Cardiac muscle cell (in vitro differentiated cells and primary cell): ENCODE measurements around the gene MYO3B. TPM values are rescaled to one million over a fixed set of nuclear protein-coding genes. Genes with fewer than 3 reads are reported as not detected.

ENCODE experiments used
- DNase-seq, 2 donors: peaks; one replicate each; pipeline versions ENCODE4 v3.0.0 to v3.0.0-alpha.2; 2010 to 2017; ENCODE audit warnings: low read depth in 1 of 2, low spot score in 1 of 2
- H3K27ac ChIP-seq: fragments of 200-600 bp; sonication (generic); 2 replicates; pipeline ENCODE4 v1.5.1; 2016
- H3K27me3 ChIP-seq: fragments of 200-600 bp; sonication (generic); 2 replicates; pipeline ENCODE4 v1.6.0; 2016; ENCODE audit warnings: control low read depth
- H3K36me3 ChIP-seq: fragments of 200-600 bp; sonication (generic); 2 replicates; pipeline ENCODE4 v1.5.1; 2016; ENCODE audit warnings: control low read depth
- H3K4me1 ChIP-seq: fragments of 200-600 bp; sonication (generic); 2 replicates; pipeline ENCODE4 v1.8.1; 2017; ENCODE audit warnings: low read depth, mild to moderate bottlenecking, mixed run types
- H3K4me3 ChIP-seq: fragments of 200-600 bp; sonication (generic); 2 replicates; pipeline ENCODE4 v1.5.1; 2016; ENCODE audit warnings: mild to moderate bottlenecking
- H3K9me3 ChIP-seq: fragments of 200-600 bp; sonication (generic); 2 replicates; pipeline ENCODE4 v1.5.1; 2017; ENCODE audit warnings: low read depth, mild to moderate bottlenecking, control low read depth
- polyA plus RNA-seq: library from polyadenylated mRNA; unstranded; fragments of >200 nt; fragmentation: Nextera tagmentation; extraction: Ambion mirVana; gene quantifications from 2 replicates; pipeline ENCODE4 v1.2.1, GENCODE V29; 2016
- total RNA-seq: library from RNA; depleted of rRNA; stranded (reverse); fragments of >200 nt; gene quantifications from 2 replicates; pipeline ENCODE4 v1.2.3, GENCODE V29; 2016
- TF ChIP-seq, protein P1 (sequence below): IDR thresholded peaks from 2 replicates; pipeline ENCODE4 v1.5.1; 2012; ENCODE audit warnings: low read depth, mild to moderate bottlenecking, low read length

MYO3B gene
- total and polyA plus RNA-seq, 2 experiments from 2014 or later = not detected

DNA sequence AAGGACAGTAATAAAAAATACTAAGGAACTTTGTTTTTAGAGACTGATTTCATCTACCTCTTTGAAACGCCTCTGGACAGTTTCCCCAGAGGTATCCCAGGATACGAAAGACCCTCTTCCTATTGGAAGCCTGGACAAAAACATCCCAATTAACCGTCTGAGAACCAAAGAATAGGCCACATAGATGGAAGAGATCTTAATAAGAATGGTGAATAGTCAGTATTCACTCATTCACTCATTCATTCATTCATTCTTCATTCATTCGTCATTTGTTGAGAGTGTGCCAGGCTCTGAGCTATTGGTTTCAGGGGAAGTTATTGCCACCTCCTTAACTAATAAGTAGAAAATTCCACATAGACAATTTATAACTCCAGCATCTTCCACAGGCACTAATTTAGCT is 464.0 kb downstream of the MYO3B start:
- Histone ChIP-seq H3K4me3 (no peak overlapping the region), H3K9me3 (no peaks in the 10 kb centered on the region), H3K36me3 (no peaks in the 10 kb centered on the region), H3K27ac (no peak overlapping the region), H3K4me1 (peaks cover 6% of the 10 kb centered on the region), H3K27me3 (no peaks in the 10 kb centered on the region)
- TF ChIP-seq, protein P1, sequence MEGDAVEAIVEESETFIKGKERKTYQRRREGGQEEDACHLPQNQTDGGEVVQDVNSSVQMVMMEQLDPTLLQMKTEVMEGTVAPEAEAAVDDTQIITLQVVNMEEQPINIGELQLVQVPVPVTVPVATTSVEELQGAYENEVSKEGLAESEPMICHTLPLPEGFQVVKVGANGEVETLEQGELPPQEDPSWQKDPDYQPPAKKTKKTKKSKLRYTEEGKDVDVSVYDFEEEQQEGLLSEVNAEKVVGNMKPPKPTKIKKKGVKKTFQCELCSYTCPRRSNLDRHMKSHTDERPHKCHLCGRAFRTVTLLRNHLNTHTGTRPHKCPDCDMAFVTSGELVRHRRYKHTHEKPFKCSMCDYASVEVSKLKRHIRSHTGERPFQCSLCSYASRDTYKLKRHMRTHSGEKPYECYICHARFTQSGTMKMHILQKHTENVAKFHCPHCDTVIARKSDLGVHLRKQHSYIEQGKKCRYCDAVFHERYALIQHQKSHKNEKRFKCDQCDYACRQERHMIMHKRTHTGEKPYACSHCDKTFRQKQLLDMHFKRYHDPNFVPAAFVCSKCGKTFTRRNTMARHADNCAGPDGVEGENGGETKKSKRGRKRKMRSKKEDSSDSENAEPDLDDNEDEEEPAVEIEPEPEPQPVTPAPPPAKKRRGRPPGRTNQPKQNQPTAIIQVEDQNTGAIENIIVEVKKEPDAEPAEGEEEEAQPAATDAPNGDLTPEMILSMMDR = no peak
- DNase-seq = no peak

DNA sequence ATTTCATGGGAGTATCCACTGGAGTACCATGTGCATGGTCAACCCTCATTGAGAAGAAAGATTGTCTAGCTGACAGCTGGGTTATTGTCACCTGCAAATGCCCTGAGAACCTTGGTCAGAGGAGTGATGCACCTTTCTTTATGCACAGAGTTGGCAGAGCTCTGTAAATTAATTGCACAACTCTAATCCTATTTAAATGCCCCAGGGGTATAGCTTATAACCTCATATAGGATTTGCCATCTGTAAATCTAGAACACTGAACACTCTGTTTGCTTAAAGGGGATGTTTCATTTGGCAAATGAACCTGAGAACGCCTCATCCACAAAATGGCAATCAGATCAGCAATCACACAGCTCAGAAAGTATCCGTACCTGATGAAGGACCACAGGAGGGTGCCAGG is 465.4 kb downstream of the MYO3B start:
- Histone ChIP-seq H3K36me3 (no peaks in the 10 kb centered on the region), H3K27me3 (no peaks in the 10 kb centered on the region), H3K27ac (no peak overlapping the region), H3K4me3 (no peak overlapping the region), H3K9me3 (no peaks in the 10 kb centered on the region), H3K4me1 (peaks cover 6% of the 10 kb centered on the region)
- DNase-seq = no peak
- TF ChIP-seq, protein P1 = no peak

DNA sequence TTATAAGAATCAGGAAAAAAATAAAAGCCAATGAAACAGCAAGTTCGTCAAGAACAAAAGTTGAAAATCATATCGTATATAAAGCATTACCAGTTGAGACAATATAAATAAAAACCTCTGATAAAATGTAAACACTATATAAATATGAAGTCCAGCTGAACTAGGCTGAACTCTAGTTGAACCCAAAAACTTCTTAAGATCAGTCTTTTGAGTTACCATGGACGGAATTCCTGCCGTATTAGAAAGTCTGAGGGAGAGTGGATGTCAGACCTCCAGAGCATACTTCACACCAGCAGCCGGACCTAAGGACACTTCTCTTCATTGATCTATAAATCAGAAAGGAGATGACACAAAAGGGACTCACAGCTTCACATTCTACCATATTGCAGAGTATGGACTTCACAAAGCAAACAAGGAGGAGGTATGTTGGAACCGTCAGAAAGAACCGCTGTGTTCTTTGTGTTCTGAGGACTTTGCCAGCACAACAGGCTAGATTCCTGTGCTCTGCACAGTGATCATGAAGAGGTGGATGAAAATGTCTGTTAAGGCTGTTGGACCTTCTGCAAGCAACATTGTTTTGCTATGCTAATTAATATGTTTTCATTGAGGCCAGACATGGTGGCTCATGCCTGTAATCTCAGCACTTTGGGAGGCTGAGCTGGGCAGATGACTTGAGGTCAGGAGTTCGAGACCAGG is 469.9 kb downstream of the MYO3B start:
- DNase-seq = no peak

DNA sequence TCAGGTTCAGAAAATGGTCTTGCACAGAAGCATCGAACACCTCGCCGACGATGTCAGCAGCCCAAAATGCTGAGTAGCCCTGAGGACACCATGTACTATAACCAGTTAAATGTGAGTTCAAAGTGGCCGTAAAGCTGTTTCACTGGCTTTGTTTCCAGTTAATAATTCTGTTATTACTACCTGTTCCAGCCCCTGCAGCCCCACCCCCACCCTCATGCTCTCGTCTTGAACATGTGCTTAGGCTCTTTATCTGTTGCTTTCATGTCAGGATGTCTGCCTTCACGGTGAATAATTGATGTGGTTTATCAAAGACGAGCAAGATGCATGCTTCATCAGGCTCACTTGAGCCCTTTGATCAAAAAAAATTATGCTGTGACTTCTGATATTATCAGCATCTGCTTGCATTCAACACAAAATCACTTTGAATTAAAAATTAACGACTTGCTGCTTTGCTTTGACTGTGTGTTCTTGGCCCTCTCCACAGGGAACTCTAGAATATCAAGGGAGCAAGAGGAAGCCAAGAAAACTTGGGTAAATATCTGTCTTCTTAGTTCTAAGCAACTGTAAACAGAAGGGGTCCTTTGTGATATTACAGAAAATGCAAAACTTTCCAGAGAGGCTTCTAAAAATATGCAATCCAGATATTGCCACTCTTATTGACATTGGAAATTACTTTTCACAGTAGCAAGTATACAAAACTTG is 473.8 kb downstream of the MYO3B start:
- no peak overlapping the region for H3K4me3 ChIP-seq
- H3K27me3 ChIP-seq = no peaks in the 10 kb centered on the region
- no peaks in the 10 kb centered on the region for H3K4me1 ChIP-seq
- no peaks in the 10 kb centered on the region for H3K9me3 ChIP-seq
- TF ChIP-seq, protein P1 = no peak
- H3K27ac ChIP-seq = no peak overlapping the region
- no peaks in the 10 kb centered on the region for H3K36me3 ChIP-seq
- no peak for DNase-seq

More for the DNA sequence above, 469.9 kb downstream of the MYO3B start:
- H3K36me3 ChIP-seq = no peaks in the 10 kb centered on the region
- H3K9me3 ChIP-seq = no peaks in the 10 kb centered on the region
- no peak overlapping the region for H3K27ac ChIP-seq
- no peaks in the 10 kb centered on the region for H3K4me1 ChIP-seq
- H3K27me3 ChIP-seq = no peaks in the 10 kb centered on the region
- TF ChIP-seq, protein P1 = no peak
- no peak overlapping the region for H3K4me3 ChIP-seq

DNA sequence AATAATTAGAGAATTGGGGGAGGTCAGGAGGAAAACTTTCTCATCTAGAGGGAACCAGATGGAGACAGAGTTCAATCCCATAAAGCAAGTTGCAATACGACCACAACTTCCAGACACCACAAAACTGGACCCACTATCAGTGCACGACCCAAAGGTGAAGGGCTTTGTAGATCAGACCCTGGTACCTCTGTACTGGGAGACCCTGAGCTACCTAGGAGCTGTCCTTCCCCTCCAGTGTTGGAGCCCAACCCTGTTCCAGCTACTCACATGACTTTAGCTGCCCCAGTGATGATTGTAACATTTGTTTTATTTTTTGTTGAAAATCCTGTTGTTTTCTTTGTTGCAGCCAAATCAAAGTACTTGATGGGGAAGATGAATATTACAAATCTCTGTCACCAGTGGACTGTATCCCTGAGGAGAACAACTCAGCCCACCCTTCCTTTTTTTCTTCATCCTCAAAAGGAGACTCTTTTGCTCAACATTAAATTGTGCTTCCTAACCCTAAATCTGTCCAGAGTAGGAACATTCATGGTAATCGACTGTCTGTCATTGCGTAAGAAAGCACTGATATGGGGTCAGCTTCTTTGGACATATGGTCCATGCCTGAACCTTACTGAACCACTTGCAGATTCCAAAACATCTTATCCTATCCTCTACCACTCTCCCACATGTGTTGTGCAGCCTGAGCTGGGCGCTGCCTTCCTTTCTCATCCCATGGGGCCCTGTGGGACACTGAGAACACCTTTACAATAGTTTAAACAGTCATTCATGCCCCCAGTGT is 474.9 kb downstream of the MYO3B start:
- no peaks in the 10 kb centered on the region for H3K27me3 ChIP-seq
- DNase-seq = no peak
- H3K9me3 ChIP-seq = no peaks in the 10 kb centered on the region
- TF ChIP-seq, protein P1 = no peak
- H3K4me1 ChIP-seq = no peaks in the 10 kb centered on the region
- H3K4me3 ChIP-seq = no peak overlapping the region
- H3K27ac ChIP-seq = no peak overlapping the region
- no peaks in the 10 kb centered on the region for H3K36me3 ChIP-seq
